SK-N-SH treated with all-trans-retinoic acid at 6 μM for 48 hours (cell line): ENCODE data around the gene LSS.

Source experiments
- ATAC-seq: fragments of 200-7000 bp; cut with Tn5 transposase; 3 replicates; pipeline ENCODE4 v1.9.1; 2020; ENCODE audit warnings: mild to moderate bottlenecking, moderate library complexity
- ARNTL ChIP-seq: fragments of 450-650 bp; formaldehyde crosslinking; IDR thresholded peaks from 2 replicates; pipeline ENCODE4 v1.5.0; 2020; ENCODE audit warnings: low read depth, mild to moderate bottlenecking, moderate library complexity, borderline replicate concordance
- BACH2 ChIP-seq: fragments of 250-450 bp; sonication (Bioruptor Pico); IDR thresholded peaks from 2 replicates; pipeline ENCODE4 v1.9.0; 2021; ENCODE audit warnings: mild to moderate bottlenecking, borderline replicate concordance
- CREB5 ChIP-seq: fragments of 250-450 bp; sonication (Bioruptor Pico); IDR thresholded peaks from 2 replicates; pipeline ENCODE4 v1.5.1; 2020; ENCODE audit warnings: low read depth, mild to moderate bottlenecking, moderate library complexity
- CSDC2 ChIP-seq: fragments of 250-450 bp; sonication (Bioruptor Pico); IDR thresholded peaks from 2 replicates; pipeline ENCODE4 v1.5.0; 2020; ENCODE audit warnings: mild to moderate bottlenecking, moderate library complexity
- ESRRG ChIP-seq: fragments of 250-450 bp; sonication (Bioruptor Pico); IDR thresholded peaks from 2 replicates; pipeline ENCODE4 v1.6.1; 2021; ENCODE audit warnings: mild to moderate bottlenecking
- GLIS3 ChIP-seq: fragments of 250-450 bp; sonication (Bioruptor Pico); IDR thresholded peaks from 2 replicates; pipeline ENCODE4 v1.5.0; 2020; ENCODE audit warnings: mild to moderate bottlenecking, moderate library complexity
- ISL1 ChIP-seq: fragments of 250-450 bp; sonication (Bioruptor Pico); IDR thresholded peaks from 2 replicates; pipeline ENCODE4 v2.1.2; 2022; ENCODE audit warnings: mild to moderate bottlenecking, moderate library complexity
- PATZ1 ChIP-seq: fragments of 250-450 bp; sonication (Bioruptor Pico); IDR thresholded peaks from 2 replicates; pipeline ENCODE4 v1.8.0; 2020; ENCODE audit warnings: mild to moderate bottlenecking, moderate library complexity, borderline replicate concordance
- POU6F1 ChIP-seq: fragments of 250-450 bp; sonication (Bioruptor Pico); IDR thresholded peaks from 2 replicates; pipeline ENCODE4 v1.8.0; 2021; ENCODE audit warnings: low read depth, mild to moderate bottlenecking, moderate library complexity, borderline replicate concordance
- RARB ChIP-seq: fragments of 250-450 bp; sonication (Bioruptor Pico); IDR thresholded peaks from 2 replicates; pipeline ENCODE4 v1.8.0; 2021; ENCODE audit warnings: mild to moderate bottlenecking, moderate library complexity
- SNAI2 ChIP-seq: fragments of 250-450 bp; sonication (Bioruptor Pico); IDR thresholded peaks from 2 replicates; pipeline ENCODE4 v1.5.0; 2020; ENCODE audit warnings: mild to moderate bottlenecking, moderate library complexity
- TCF4 ChIP-seq: fragments of 250-450 bp; sonication (Bioruptor Pico); IDR thresholded peaks from 2 replicates; pipeline ENCODE4 v1.8.0; 2021; ENCODE audit warnings: mild to moderate bottlenecking, moderate library complexity, borderline replicate concordance
- TOX ChIP-seq: fragments of 250-450 bp; sonication (Bioruptor Pico); IDR thresholded peaks from 2 replicates; pipeline ENCODE4 v1.8.0; 2021; ENCODE audit warnings: mild to moderate bottlenecking, moderate library complexity, borderline replicate concordance
- TSHZ2 ChIP-seq: fragments of 250-450 bp; sonication (Bioruptor Pico); IDR thresholded peaks from 2 replicates; pipeline ENCODE4 v1.5.0; 2020; ENCODE audit warnings: mild to moderate bottlenecking, moderate library complexity
- ZC3H10 ChIP-seq: fragments of 250-450 bp; sonication (Bioruptor Pico); IDR thresholded peaks from 2 replicates; pipeline ENCODE4 v1.5.1; 2021; ENCODE audit warnings: mild to moderate bottlenecking, moderate library complexity
- ZFP3 ChIP-seq: fragments of 250-450 bp; sonication (Bioruptor Pico); IDR thresholded peaks from 2 replicates; pipeline ENCODE4 v1.5.0; 2020; ENCODE audit warnings: mild to moderate bottlenecking, moderate library complexity
- ZFP30 ChIP-seq: fragments of 450-650 bp; formaldehyde crosslinking; IDR thresholded peaks from 2 replicates; pipeline ENCODE4 v1.5.0; 2022; ENCODE audit warnings: mild to moderate bottlenecking, moderate library complexity
- ZNF565 ChIP-seq: fragments of 450-650 bp; formaldehyde crosslinking; conservative IDR thresholded peaks from 2 replicates; pipeline ENCODE4 v1.5.0; 2020; ENCODE audit warnings: low read depth, mild to moderate bottlenecking, moderate library complexity
- ZNF70 ChIP-seq: fragments of 450-650 bp; formaldehyde crosslinking; IDR thresholded peaks from 2 replicates; pipeline ENCODE4 v1.5.0; 2020; ENCODE audit warnings: mild to moderate bottlenecking, moderate library complexity
- ZNF8 ChIP-seq: fragments of 450-650 bp; formaldehyde crosslinking; IDR thresholded peaks from 2 replicates; pipeline ENCODE4 v1.5.0; 2020; ENCODE audit warnings: mild to moderate bottlenecking, moderate library complexity

Gene LSS

GRCh38 chr21:46193829-46194373, 34.7 kb downstream of the LSS start:
- ATAC-seq, result no peak
- TF ChIP-seq ESRRG, result no peak
- no peak for TF ChIP-seq TSHZ2 (CRISPR knock-in tag)
- no peak for TF ChIP-seq BACH2 (CRISPR knock-in tag)
- TF ChIP-seq SNAI2 (CRISPR knock-in tag), result no peak
- TF ChIP-seq CREB5, result no peak
- no peak for TF ChIP-seq PATZ1 (CRISPR knock-in tag)
- no peak for TF ChIP-seq CSDC2 (CRISPR knock-in tag)
- TF ChIP-seq TOX (CRISPR knock-in tag), result no peak
- no peak for TF ChIP-seq ZFP30
- no peak for TF ChIP-seq ZNF70 (CRISPR knock-in tag)
- TF ChIP-seq ZC3H10 (CRISPR knock-in tag), result no peak
- no peak for TF ChIP-seq POU6F1 (CRISPR knock-in tag)
- TF ChIP-seq, all 23 proteins: peak for 0

- ATAC-seq, result no peak
- TF ChIP-seq PATZ1 (CRISPR knock-in tag) (no peak), ESRRG (no peak), POU6F1 (CRISPR knock-in tag) (no peak), TCF4 (CRISPR knock-in tag) (no peak), ISL1 (no peak), SNAI2 (CRISPR knock-in tag) (no peak), TOX (CRISPR knock-in tag) (no peak), CSDC2 (CRISPR knock-in tag) (no peak), RARB (CRISPR knock-in tag) (no peak), ZNF70 (CRISPR knock-in tag) (no peak), ZC3H10 (CRISPR knock-in tag) (no peak), ZNF8 (CRISPR knock-in tag) (no peak), GLIS3 (CRISPR knock-in tag) (no peak), CREB5 (no peak), ZFP3 (no peak), ARNTL (no peak), ZFP30 (no peak), ZNF565 (CRISPR knock-in tag) (no peak), BACH2 (CRISPR knock-in tag) (no peak)
These were observed 36.6 kb downstream of the LSS start for GRCh38 chr21:46191686-46192575.
